ENCODE results near the gene IPO5. TPM values are rescaled to one million over a fixed set of nuclear protein-coding genes. Genes with fewer than 3 reads are reported as not detected.

The IPO5 gene
- total RNA-seq, 1 experiment from 2014 or later: 126 TPM

DNA sequence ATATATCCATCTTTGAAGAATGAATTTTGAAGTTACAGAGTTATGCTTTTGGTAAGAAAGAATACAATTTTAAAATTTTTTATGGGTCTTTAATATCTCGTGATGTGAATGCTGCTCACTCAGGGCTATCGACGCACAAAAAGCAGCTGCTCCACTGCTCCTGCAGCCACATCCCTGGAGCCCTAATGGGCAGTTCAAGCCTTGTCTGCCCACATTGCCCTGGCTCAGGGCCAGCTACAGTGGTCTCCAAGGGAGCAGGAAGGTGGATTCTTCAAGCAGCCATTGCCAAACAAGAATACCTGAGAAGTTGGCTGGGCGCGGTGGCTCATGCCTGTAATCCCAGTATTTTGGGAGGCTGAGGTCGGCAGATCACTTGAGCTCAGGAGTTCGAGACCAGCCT lies 85.8 kb downstream of the IPO5 start:
- no peaks in the 10 kb centered on the region for H4K20me1 ChIP-seq (ENCODE audit: insufficient read depth)
- TF ChIP-seq EZH2 (IDR thresholded peaks at IDR 0.05; ENCODE audit: low read depth): no peak
- TF ChIP-seq, protein P1, sequence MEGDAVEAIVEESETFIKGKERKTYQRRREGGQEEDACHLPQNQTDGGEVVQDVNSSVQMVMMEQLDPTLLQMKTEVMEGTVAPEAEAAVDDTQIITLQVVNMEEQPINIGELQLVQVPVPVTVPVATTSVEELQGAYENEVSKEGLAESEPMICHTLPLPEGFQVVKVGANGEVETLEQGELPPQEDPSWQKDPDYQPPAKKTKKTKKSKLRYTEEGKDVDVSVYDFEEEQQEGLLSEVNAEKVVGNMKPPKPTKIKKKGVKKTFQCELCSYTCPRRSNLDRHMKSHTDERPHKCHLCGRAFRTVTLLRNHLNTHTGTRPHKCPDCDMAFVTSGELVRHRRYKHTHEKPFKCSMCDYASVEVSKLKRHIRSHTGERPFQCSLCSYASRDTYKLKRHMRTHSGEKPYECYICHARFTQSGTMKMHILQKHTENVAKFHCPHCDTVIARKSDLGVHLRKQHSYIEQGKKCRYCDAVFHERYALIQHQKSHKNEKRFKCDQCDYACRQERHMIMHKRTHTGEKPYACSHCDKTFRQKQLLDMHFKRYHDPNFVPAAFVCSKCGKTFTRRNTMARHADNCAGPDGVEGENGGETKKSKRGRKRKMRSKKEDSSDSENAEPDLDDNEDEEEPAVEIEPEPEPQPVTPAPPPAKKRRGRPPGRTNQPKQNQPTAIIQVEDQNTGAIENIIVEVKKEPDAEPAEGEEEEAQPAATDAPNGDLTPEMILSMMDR (conservative IDR thresholded peaks at IDR 0.05): no peak
- POLR2A ChIA-PET (ENCODE audit: unreplicated experiment): no interaction called here
- no peaks in the 10 kb centered on the region for H3K79me2 ChIP-seq (ENCODE audit: low read depth)
- no peak overlapping the region for H3K4me3 ChIP-seq
- H3K27ac ChIP-seq: no peak overlapping the region
- no TSS peak for BruUV-seq (replicated peaks)
- no peaks in the 10 kb centered on the region for H3K36me3 ChIP-seq (ENCODE audit: low read depth)
- intact Hi-C loops (cut with micrococcal nuclease; ENCODE audit: unreplicated experiment): no loop called here
- H3K9me3 ChIP-seq (ENCODE audit: insufficient read depth, low read depth): no peaks in the 10 kb centered on the region
- no peaks in the 10 kb centered on the region for H3K27me3 ChIP-seq (ENCODE audit: insufficient read depth, low read depth)
- no peak for DNase-seq
- H2AFZ ChIP-seq: no peak overlapping the region
- CTCF ChIA-PET: no interaction called here
- no peaks in the 10 kb centered on the region for H3F3A ChIP-seq (ENCODE audit: insufficient read depth, low read depth)
- H3K9me2 ChIP-seq (ENCODE audit: insufficient read depth): no peaks in the 10 kb centered on the region
- H3K4me2 ChIP-seq: no peak overlapping the region
- no peaks in the 10 kb centered on the region for H3K4me1 ChIP-seq (replicated peaks; ENCODE audit: insufficient read depth)

DNA sequence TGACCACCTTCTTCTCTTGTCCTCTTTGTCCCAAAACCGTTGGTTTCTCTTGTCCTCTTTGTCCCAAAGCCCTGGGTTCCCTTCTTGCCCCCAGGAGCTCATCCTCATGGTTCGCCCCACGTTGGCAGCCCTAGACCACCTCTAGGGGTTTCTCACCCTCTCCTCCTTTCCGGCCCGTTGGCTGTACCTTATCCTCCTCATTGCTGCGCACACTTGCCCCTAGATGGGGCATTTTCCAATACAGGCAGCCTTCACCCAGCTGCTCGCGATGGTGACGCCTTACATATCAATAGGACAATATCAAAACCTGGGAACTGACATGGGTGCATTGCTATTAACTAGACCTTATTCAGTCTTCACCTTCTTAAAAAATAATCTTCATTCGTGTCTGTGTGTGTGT lies 86.5 kb downstream of the IPO5 start:
- no peaks in the 10 kb centered on the region for H3K4me1 ChIP-seq (replicated peaks; ENCODE audit: insufficient read depth)
- intact Hi-C loops (cut with micrococcal nuclease; ENCODE audit: unreplicated experiment): no loop called here
- POLR2A ChIA-PET (ENCODE audit: unreplicated experiment): no interaction called here

DNA sequence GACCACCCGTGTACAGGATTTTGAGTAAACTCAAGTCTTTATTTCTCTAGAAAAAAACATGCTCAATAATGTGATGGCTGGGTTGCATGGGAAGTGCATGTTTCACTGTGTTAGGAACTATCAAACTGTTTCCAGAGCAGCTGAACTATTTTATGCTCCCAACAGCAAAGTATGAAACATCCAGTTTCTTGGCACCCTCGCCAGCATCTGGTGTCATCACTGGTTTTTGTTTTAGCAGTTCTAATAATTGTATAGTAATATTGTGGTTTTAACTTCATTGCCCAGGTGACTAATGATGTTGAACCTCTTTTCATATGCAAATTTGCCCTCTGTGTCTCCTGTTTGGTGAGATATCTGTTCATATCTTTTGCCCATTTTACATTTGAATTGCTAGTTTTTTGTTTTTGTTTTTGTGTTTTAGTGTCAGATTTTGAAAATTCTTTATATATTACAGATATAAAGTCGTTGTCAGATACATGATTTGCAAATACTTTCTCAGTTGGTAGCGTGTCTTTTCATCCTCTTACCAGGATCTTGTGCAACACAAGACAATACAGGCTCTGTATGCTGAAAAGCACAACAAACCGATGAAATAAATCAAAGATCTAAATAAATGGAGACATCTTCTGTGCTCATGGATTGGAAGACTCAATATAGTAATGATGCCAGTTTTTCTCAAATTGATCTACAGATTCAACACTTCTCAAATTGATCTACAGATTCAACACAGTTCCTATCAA lies 87.8 kb downstream of the IPO5 start:
- Histone ChIP-seq H3K9me2 (ENCODE audit: insufficient read depth) (no peaks in the 10 kb centered on the region), H4K20me1 (ENCODE audit: insufficient read depth) (no peaks in the 10 kb centered on the region), H3K4me1 (replicated peaks; ENCODE audit: insufficient read depth) (no peaks in the 10 kb centered on the region), H3F3A (ENCODE audit: insufficient read depth, low read depth) (no peaks in the 10 kb centered on the region), H3K4me2 (no peak overlapping the region), H3K27ac (no peak overlapping the region), H3K4me3 (no peak overlapping the region), H3K36me3 (ENCODE audit: low read depth) (no peaks in the 10 kb centered on the region), H3K27me3 (ENCODE audit: insufficient read depth, low read depth) (no peaks in the 10 kb centered on the region), H2AFZ (no peak overlapping the region), H3K9me3 (ENCODE audit: insufficient read depth, low read depth) (no peaks in the 10 kb centered on the region), H3K79me2 (ENCODE audit: low read depth) (no peaks in the 10 kb centered on the region)
- ChIA-PET POLR2A (ENCODE audit: unreplicated experiment) (no interaction called here), CTCF (no interaction called here)
- no TSS peak for BruUV-seq (replicated peaks)
- intact Hi-C loops (cut with micrococcal nuclease; ENCODE audit: unreplicated experiment): no loop called here
- no peak for DNase-seq
- no peak for TF ChIP-seq EZH2 (IDR thresholded peaks at IDR 0.05; ENCODE audit: low read depth)
- TF ChIP-seq, protein P1 (conservative IDR thresholded peaks at IDR 0.05): no peak

More for the DNA sequence above, 86.5 kb downstream of the IPO5 start:
- no peak overlapping the region for H2AFZ ChIP-seq
- no peaks in the 10 kb centered on the region for H3F3A ChIP-seq (ENCODE audit: insufficient read depth, low read depth)
- H3K36me3 ChIP-seq (ENCODE audit: low read depth): no peaks in the 10 kb centered on the region
- H3K9me3 ChIP-seq (ENCODE audit: insufficient read depth, low read depth): no peaks in the 10 kb centered on the region
- no TSS peak for BruUV-seq (replicated peaks)
- no peaks in the 10 kb centered on the region for H3K79me2 ChIP-seq (ENCODE audit: low read depth)
- DNase-seq: no peak
- no peaks in the 10 kb centered on the region for H3K27me3 ChIP-seq (ENCODE audit: insufficient read depth, low read depth)
- no peaks in the 10 kb centered on the region for H3K9me2 ChIP-seq (ENCODE audit: insufficient read depth)
- no peak overlapping the region for H3K27ac ChIP-seq
- no peak for TF ChIP-seq EZH2 (IDR thresholded peaks at IDR 0.05; ENCODE audit: low read depth)
- TF ChIP-seq, protein P1 (conservative IDR thresholded peaks at IDR 0.05): no peak
- CTCF ChIA-PET: no interaction called here
- H4K20me1 ChIP-seq (ENCODE audit: insufficient read depth): no peaks in the 10 kb centered on the region
- no peak overlapping the region for H3K4me3 ChIP-seq
- H3K4me2 ChIP-seq: no peak overlapping the region
